ENCODE results near the gene INO80C. TPM values are rescaled to one million over a fixed set of nuclear protein-coding genes. Genes with fewer than 3 reads are reported as not detected.

Gene INO80C
- total RNA-seq, 1 experiment from 2014 or later, result 42.3 TPM

GRCh38 chr18:35465329-35465728 lies 32.4 kb downstream of the INO80C start (continued):
- TF ChIP-seq HMGXB4 (CRISPR knock-in tag; IDR thresholded peaks at IDR 0.05) (no peak), STAT6 (CRISPR knock-in tag; conservative IDR thresholded peaks at IDR 0.05; ENCODE audit: low read depth) (no peak), ZNF416 (CRISPR knock-in tag; IDR thresholded peaks at IDR 0.05) (no peak), SP1 (CRISPR knock-in tag; conservative IDR thresholded peaks at IDR 0.05) (no peak), CDX4 (CRISPR knock-in tag; IDR thresholded peaks at IDR 0.05; ENCODE audit: borderline replicate concordance) (no peak)

GRCh38 chr18:35464831-35465279 lies 32.9 kb downstream of the INO80C start:
- DNase-seq (ENCODE audit: low spot score) (no peak), ATAC-seq (no peak)
- Mint-ChIP-seq H3K4me1 (peaks cover 11% of the 10 kb centered on the region), H3K27ac (no peak overlapping the region), H3K9me3 (no peaks in the 10 kb centered on the region), H3K4me3 (no peak overlapping the region), H3K36me3 (peaks cover 12% of the 10 kb centered on the region), H3K27me3 (ENCODE audit: low read depth) (no peaks in the 10 kb centered on the region)
- ChIA-PET POLR2A (no interaction called here), CTCF (no interaction called here)
- TF ChIP-seq SOX15 (CRISPR knock-in tag; IDR thresholded peaks at IDR 0.05), result no peak
- TF ChIP-seq GABPB1 (CRISPR knock-in tag; IDR thresholded peaks at IDR 0.05), result no peak
- no peak for TF ChIP-seq GRHL2 (CRISPR knock-in tag; IDR thresholded peaks at IDR 0.05; ENCODE audit: insufficient replicate concordance, severe bottlenecking)
- no peak for TF ChIP-seq ZNF425 (CRISPR knock-in tag; conservative IDR thresholded peaks at IDR 0.05)
- TF ChIP-seq ZBTB21 (CRISPR knock-in tag; IDR thresholded peaks at IDR 0.05; ENCODE audit: borderline replicate concordance), result no peak
- no peak for TF ChIP-seq TEAD1 (CRISPR knock-in tag; IDR thresholded peaks at IDR 0.05)
- TF ChIP-seq ELF4 (CRISPR knock-in tag; IDR thresholded peaks at IDR 0.05; ENCODE audit: low read depth), result no peak
- no peak for TF ChIP-seq ZNF121 (CRISPR knock-in tag; IDR thresholded peaks at IDR 0.05)
- no peak for TF ChIP-seq ERG (CRISPR knock-in tag; IDR thresholded peaks at IDR 0.05)
- TF ChIP-seq ZNF138 (CRISPR knock-in tag; conservative IDR thresholded peaks at IDR 0.05), result no peak
- no peak for TF ChIP-seq MAX (CRISPR knock-in tag; IDR thresholded peaks at IDR 0.05)
- no peak for TF ChIP-seq AFF4 (CRISPR knock-in tag; IDR thresholded peaks at IDR 0.05; ENCODE audit: borderline replicate concordance)
- no peak for TF ChIP-seq ATF1 (CRISPR knock-in tag; IDR thresholded peaks at IDR 0.05)
- no peak for TF ChIP-seq ATF6 (CRISPR knock-in tag; IDR thresholded peaks at IDR 0.05)
- no peak for TF ChIP-seq MYBL2 (CRISPR knock-in tag; IDR thresholded peaks at IDR 0.05)
- no peak for TF ChIP-seq ETV6 (CRISPR knock-in tag; IDR thresholded peaks at IDR 0.05)
- TF ChIP-seq SMAD3 (CRISPR knock-in tag; IDR thresholded peaks at IDR 0.05; ENCODE audit: borderline replicate concordance), result no peak

All from WTC11 (cell line).